ENCODE data around the gene IQCK. TPM values are rescaled to one million over a fixed set of nuclear protein-coding genes. Genes with fewer than 3 reads are reported as not detected.

Gene IQCK
- total and polyA plus RNA-seq, 12 donors, result 8.2 to 35.2 (median 14.9) TPM

DNA sequence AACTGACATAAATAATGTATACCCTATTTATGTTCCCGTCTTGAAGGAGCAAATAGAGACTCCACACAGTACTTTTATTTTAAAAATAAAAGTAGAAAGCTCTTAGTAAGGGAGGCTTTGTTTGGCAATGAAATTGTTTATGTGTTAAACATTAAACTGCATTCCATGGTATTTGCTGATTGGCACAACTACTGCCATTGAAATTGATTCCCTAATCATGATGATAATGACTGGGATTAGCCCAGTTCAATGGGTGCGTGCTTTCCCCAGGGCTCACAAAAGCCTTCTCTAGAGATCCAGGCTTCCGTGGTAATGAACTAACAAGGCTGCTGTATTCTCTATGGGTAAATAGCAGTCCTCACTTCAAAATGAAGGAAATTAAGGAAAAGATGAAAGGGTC is 99.1 kb downstream of the IQCK start:
- no peak overlapping the region for H3K27ac ChIP-seq
- no peak overlapping the region for H3K4me3 ChIP-seq
- no peaks in the 10 kb centered on the region for H3K27me3 ChIP-seq
- intact Hi-C loops (cut with DNase I), result no loop called here
- H3K9me3 ChIP-seq (replicated peaks in 1 of 3), result no peaks in the 10 kb centered on the region
- TF ChIP-seq POLR2A (IDR thresholded peaks at IDR 0.05), result no peak
- TF ChIP-seq, protein P1, sequence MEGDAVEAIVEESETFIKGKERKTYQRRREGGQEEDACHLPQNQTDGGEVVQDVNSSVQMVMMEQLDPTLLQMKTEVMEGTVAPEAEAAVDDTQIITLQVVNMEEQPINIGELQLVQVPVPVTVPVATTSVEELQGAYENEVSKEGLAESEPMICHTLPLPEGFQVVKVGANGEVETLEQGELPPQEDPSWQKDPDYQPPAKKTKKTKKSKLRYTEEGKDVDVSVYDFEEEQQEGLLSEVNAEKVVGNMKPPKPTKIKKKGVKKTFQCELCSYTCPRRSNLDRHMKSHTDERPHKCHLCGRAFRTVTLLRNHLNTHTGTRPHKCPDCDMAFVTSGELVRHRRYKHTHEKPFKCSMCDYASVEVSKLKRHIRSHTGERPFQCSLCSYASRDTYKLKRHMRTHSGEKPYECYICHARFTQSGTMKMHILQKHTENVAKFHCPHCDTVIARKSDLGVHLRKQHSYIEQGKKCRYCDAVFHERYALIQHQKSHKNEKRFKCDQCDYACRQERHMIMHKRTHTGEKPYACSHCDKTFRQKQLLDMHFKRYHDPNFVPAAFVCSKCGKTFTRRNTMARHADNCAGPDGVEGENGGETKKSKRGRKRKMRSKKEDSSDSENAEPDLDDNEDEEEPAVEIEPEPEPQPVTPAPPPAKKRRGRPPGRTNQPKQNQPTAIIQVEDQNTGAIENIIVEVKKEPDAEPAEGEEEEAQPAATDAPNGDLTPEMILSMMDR (IDR thresholded peaks at IDR 0.05), result no peak
- H3K36me3 ChIP-seq (replicated peaks in 1 of 2), result no peaks in the 10 kb centered on the region
- WGBS, 4 donors, result 82 to 89% (median 86%) methylated on average over 3 of the region's 3 CpGs
- H3K4me1 ChIP-seq (replicated peaks in 1 of 2), result no peaks in the 10 kb centered on the region
- DNase-seq, result no peak

GRCh38 chr16:19817875-19818274 is 99.8 kb downstream of the IQCK start:
- TF ChIP-seq, protein P1 (IDR thresholded peaks at IDR 0.05), result no peak
- TF ChIP-seq POLR2A (IDR thresholded peaks at IDR 0.05), result no peak
- no peak overlapping the region for H3K27ac ChIP-seq
- H3K9me3 ChIP-seq (replicated peaks in 1 of 3), result no peaks in the 10 kb centered on the region
- H3K4me1 ChIP-seq (replicated peaks in 1 of 2), result no peaks in the 10 kb centered on the region
- H3K4me3 ChIP-seq, result no peak overlapping the region
- 86 to 92% (median 87%) methylated on average over 7 of the region's 7 CpGs for WGBS, 4 donors
- H3K27me3 ChIP-seq, result no peaks in the 10 kb centered on the region
- intact Hi-C loops (cut with DNase I), result no loop called here
- DNase-seq, result no peak
- no peaks in the 10 kb centered on the region for H3K36me3 ChIP-seq (replicated peaks in 1 of 2)

DNA sequence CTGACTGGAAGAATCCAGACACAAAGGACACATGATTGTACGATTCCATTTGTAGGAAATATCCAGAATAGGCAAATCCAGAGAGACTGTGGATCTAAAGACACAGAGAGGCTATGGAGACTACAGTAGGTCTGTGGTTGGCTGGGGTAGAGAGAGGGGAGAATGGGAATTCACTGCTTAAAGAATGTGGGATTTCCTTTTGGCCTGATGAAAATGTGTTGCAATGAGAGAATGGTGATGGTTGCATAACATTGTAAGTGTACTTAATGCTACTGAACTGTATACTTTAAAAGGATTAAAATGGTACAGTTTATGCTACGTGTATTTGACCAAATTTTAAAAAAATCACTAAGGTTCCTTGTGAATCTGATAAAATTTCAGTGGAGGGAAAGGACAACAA is 104.5 kb downstream of the IQCK start:
- Histone ChIP-seq H3K27ac (no peak overlapping the region), H3K4me3 (no peak overlapping the region), H3K36me3 (replicated peaks in 1 of 2) (no peaks in the 10 kb centered on the region), H3K4me1 (replicated peaks in 1 of 2) (no peaks in the 10 kb centered on the region), H3K9me3 (replicated peaks in 1 of 3) (no peaks in the 10 kb centered on the region), H3K27me3 (no peaks in the 10 kb centered on the region)
- 82 to 89% (median 87%) methylated on average over 2 of the region's 2 CpGs for WGBS, 4 donors
- no peak for DNase-seq
- intact Hi-C loops (cut with DNase I), result no loop called here
- TF ChIP-seq, protein P1 (IDR thresholded peaks at IDR 0.05), result no peak
- TF ChIP-seq POLR2A (IDR thresholded peaks at IDR 0.05), result no peak

- H3K27me3 ChIP-seq, result no peaks in the 10 kb centered on the region
- no peak for TF ChIP-seq POLR2A (IDR thresholded peaks at IDR 0.05)
- TF ChIP-seq, protein P1 (IDR thresholded peaks at IDR 0.05), result no peak
- intact Hi-C loops (cut with DNase I), result no loop called here
- no peak overlapping the region for H3K27ac ChIP-seq
- DNase-seq, result no peak
- H3K9me3 ChIP-seq (replicated peaks in 1 of 3), result no peaks in the 10 kb centered on the region
- no peaks in the 10 kb centered on the region for H3K4me1 ChIP-seq (replicated peaks in 1 of 2)
- 89 to 100% (median 93%) methylated on average over 4 to 6 of the region's 6 CpGs for WGBS, 4 donors
- H3K4me3 ChIP-seq, result no peak overlapping the region
- H3K36me3 ChIP-seq (replicated peaks in 1 of 2), result no peaks in the 10 kb centered on the region
Observed at GRCh38 chr16:19823322-19823721, 105.3 kb downstream of the IQCK start.
